ENCODE measurements around the gene RARRES1. TPM values are rescaled to one million over a fixed set of nuclear protein-coding genes. Genes with fewer than 3 reads are reported as not detected.
A peak's percentile ranks its signal among the peaks of the same experiment; 100 is the strongest.

RARRES1 gene
- total RNA-seq, 1 donor from 2014 or later = 1.7 TPM

- DNase-seq (ENCODE audit: low read depth in 2 of 2) = no peak
Measured at GRCh38 chr3:158765518-158766205, 33.4 kb upstream of the RARRES1 start.

- no peak for DNase-seq (ENCODE audit: low read depth in 2 of 2)
Measured at GRCh38 chr3:158763421-158763820, 31.2 kb upstream of the RARRES1 start.

GRCh38 chr3:158762701-158763100 lies 30.4 kb upstream of the RARRES1 start:
- no peak for DNase-seq (ENCODE audit: low read depth in 2 of 2)

- no peak for DNase-seq (ENCODE audit: low read depth in 2 of 2)
Measured at GRCh38 chr3:158761350-158761749, 29.1 kb upstream of the RARRES1 start.

GRCh38 chr3:158755421-158755820 lies 23.2 kb upstream of the RARRES1 start:
- no peak for DNase-seq (ENCODE audit: low read depth in 2 of 2)

GRCh38 chr3:158753854-158754253 lies 21.6 kb upstream of the RARRES1 start:
- DNase-seq (ENCODE audit: low read depth in 2 of 2) = no peak

- no peak for DNase-seq (ENCODE audit: low read depth in 2 of 2)
Measured at GRCh38 chr3:158751316-158751715, 19.1 kb upstream of the RARRES1 start.

GRCh38 chr3:158750016-158750415 lies 17.8 kb upstream of the RARRES1 start:
- DNase-seq (ENCODE audit: low read depth in 2 of 2) = no peak

GRCh38 chr3:158749526-158749925 lies 17.3 kb upstream of the RARRES1 start:
- DNase-seq (ENCODE audit: low read depth in 2 of 2) = no peak

GRCh38 chr3:158748237-158748828 lies 16.1 kb upstream of the RARRES1 start:
- peak; percentile 75 to 87 for DNase-seq (ENCODE audit: low read depth in 2 of 2)

- DNase-seq (ENCODE audit: low read depth in 2 of 2) = no peak
Measured at GRCh38 chr3:158747417-158747816, 15.2 kb upstream of the RARRES1 start.

- DNase-seq (ENCODE audit: low read depth in 2 of 2) = no peak
Measured at GRCh38 chr3:158745551-158745950, 13.3 kb upstream of the RARRES1 start.

GRCh38 chr3:158744567-158745288 lies 12.5 kb upstream of the RARRES1 start:
- no peak for DNase-seq (ENCODE audit: low read depth in 2 of 2)

GRCh38 chr3:158743664-158744566 lies 11.7 kb upstream of the RARRES1 start:
- DNase-seq (ENCODE audit: low read depth in 2 of 2) = no peak

- DNase-seq (ENCODE audit: low read depth in 2 of 2) = peak in 1 of 2 donors; percentile 19
Measured at GRCh38 chr3:158742871-158743663, 10.8 kb upstream of the RARRES1 start.

GRCh38 chr3:158739661-158740060 lies 7.4 kb upstream of the RARRES1 start:
- DNase-seq (ENCODE audit: low read depth in 2 of 2) = no peak

- no peak for DNase-seq (ENCODE audit: low read depth in 2 of 2)
Measured at GRCh38 chr3:158739078-158739477, 6.8 kb upstream of the RARRES1 start.

GRCh38 chr3:158738653-158739052 lies 6.4 kb upstream of the RARRES1 start:
- no peak for DNase-seq (ENCODE audit: low read depth in 2 of 2)

- no peak for DNase-seq (ENCODE audit: low read depth in 2 of 2)
Measured at GRCh38 chr3:158737976-158738615, 5.8 kb upstream of the RARRES1 start.

- no peak for DNase-seq (ENCODE audit: low read depth in 2 of 2)
Measured at GRCh38 chr3:158737410-158737809, 5.2 kb upstream of the RARRES1 start.

All from dermis microvascular lymphatic vessel endothelial cell (primary cell).